CD4-positive, alpha-beta T cell treated with Interleukin-4 for 1 hour (primary cell): ENCODE measurements around the gene DIPK1B.

Source experiments
- DNase-seq, 2 donors: peaks; one replicate each; pipeline ENCODE4 v3.0.0-alpha.2; 2020 to 2022

The DIPK1B gene

DNA sequence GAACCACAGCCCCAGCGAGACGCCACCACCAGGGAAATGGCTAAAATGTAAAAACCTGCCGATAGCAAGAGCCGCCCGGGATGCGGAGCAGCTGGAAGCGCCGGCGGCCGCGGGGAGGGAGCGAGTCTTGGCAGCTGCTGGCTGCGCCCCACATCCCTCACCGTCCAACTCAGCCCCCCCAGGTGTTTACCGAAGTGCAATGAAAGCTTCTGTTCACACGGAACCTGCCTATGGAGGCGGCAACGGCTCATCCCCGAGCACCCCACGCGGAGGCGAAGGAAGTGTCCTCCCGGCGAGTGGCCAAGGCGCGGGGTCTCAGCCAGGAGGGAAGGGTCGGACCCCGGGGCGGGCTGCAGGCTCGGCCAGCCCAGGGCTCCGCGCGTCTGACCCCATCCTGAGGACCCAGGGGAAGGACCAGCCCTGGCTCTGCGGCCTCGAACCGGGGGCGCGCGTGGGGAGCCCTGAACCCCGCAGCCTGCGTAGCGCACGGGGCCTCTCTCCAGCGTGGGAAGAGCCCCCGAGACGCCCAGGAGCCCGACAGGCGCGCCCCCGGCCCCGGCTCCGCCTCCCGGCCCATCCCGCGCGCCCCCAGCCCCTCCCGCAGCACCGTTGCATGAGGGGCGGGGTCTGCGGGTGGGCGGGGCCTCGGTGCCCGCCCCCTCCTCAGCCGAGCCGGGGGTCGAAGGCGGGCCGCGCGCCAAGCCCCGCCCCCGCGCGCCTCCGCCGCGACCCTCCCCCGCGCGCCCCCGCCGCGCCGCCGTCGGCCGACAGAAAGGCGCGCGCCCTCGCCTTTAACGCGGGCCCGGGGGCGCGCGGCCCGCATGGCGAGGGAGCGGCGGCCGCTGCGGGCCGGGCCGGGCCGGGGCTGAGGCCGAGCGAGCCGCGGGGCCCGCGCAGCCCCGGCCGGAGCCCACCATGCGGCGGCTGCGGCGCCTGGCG, at the start of gene DIPK1B:
TSS of gene DIPK1B (plus strand) at position 822 of the 939 bp plus-strand sequence. CDS start at position 916, 94 bp downstream.
- DNase-seq = no peak

DNA sequence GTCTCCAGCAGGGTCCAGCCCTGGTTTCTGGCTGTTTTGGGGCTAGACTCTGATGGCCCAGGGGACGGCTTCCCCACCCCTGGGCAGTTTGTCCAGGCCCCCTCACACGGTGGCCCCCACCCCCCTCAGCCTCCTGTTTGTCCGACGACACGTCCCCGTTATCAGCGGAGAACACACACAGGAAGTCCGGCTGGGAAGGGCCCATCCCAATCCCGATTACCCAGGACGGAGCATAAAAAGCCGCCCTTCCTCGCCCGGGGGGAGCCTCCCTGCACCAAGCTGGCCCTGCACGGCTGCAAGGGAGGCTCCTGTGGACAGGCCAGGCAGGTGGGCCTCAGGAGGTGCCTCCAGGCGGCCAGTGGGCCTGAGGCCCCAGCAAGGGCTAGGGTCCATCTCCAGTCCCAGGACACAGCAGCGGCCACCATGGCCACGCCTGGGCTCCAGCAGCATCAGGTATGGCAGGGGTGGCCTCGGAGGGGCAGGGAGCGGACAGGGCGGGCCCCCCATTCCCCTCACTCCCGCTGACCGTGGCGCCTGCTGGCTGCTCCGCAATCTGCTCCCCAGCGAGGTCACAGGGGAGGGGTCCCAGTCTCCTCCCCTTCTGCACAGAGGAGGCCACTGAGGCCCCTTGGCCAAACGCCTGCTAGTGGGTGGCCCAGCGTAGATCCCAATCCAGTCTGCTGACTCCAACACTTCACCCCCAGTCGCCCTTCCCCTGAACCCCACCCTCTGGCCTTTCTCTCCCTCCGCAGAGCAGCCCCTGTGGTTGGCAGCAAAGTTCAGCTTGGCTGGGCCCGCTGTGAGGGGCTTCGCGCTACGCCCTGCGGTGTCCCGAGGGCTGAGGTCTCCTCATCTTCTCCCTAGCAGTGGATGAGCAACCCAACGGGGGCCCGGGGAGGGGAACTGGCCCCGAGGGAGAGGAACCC, 49.5 kb upstream of the DIPK1B start, which contains the start of gene EGFL7:
TSS of gene EGFL7 (plus strand) at position 261 of the 926 bp plus-strand sequence. CDS start 5,367 bp downstream, outside the sequence.
- DNase-seq = no peak

DNA sequence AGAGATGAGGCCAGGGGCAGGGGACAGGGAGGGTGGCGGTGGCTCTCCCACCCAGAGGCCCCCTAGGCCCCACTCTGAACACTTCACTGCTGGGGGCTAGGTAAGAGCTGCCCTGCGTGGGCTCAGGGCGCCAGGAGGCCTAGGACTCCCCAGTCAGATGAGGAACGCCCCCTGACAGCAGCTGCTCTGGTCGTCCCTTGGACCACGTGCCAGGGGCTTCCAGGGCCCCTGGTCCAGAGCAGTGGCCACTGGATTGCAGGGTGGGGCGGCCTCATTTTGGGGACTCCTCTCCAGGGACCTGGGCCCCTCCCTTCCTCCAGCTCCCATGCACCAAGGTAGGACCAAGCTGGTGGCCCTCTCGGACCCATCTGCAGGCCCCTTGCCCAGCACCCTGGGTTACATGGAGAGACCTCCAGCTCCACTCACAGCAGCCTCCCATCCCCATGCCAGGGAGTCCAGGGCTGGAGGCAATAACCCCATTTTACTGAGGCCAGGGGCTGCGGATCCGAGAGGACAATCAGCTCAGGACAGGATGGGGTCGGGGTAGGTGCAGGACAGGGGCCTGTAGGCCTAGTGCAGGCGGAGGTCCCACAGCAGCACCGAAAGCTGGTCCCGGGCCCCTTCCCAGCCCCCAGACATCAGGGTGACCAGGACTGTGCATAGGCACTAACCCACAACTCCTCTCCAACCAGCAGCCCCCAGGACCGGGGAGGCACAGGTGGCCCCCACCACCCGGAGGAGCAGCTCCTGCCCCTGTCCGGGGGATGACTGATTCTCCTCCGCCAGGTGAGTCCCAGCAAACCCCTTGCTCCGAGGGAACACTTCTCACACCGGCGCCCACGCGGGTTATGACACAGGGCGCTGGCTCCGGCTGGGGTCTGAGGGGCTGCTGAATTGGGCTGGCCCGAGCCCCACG, 48.1 kb upstream of the DIPK1B start:
- no peak for DNase-seq

DNA sequence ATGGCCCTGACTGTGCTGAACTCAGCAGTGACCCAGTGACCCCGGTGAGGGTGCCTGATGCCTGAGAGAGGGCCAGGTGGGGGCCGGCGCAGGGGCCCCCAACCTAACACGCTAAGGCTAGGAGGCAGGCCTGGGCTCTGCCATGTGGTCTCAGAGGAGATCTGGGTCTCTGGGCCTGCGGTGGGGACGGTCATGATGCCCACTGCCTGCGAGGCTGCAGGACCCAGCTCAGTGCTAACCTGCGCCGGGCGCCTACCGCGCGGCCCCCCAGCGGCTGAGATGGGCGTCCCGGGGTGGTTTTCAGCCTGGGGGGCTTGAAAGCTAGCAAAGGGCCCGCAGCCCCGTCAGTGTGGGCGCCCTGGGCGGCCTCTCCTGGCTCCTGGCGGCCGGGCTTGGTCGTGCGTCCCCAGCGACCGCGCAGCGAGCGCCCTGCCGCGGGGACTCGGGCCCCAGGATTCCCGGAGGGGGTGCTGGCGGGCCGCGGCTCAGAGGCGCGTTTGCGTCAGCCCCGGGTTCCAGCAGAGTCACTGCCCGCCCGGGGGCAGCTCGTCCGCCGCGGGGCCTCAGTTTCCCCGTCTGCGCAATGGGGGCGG, 47.2 kb upstream of the DIPK1B start:
- peak in 1 of 2 donors; percentile 11 for DNase-seq

DNA sequence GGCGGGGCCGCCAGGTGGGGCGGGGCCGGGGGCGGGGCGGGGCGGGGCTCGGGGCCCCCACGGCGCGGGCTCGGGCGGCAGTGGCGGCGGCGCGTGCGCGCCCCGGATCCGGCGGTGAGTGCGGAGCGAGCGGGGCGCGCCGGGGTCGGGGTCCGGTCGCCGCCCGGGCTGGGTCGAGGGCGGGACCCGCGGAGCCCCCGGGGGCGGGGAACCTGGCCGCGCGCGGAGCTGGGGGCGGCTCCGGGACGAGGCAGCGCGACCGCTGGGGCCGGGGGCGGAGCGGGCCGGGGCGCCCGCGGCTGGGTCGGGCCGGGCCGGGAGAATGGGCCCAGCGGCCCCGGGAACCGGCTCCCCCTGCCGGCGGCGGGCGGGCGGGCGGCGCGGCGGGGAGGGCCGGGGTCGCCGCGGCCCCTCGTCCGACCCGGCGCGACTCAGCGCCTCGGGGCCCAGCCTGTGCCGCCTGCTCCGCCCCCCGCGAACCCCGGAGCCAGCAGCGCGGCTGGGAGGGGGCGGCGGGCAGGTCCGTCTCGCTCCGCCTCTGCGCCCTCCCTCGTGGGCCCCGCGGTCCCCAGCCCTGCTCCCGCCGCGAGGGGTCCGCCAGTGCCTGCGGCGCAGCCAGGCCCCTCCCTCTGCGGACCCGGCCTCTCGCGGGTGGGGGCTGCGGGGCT, 46.5 kb upstream of the DIPK1B start:
- DNase-seq = peak in 1 of 2 donors; percentile 16

DNA sequence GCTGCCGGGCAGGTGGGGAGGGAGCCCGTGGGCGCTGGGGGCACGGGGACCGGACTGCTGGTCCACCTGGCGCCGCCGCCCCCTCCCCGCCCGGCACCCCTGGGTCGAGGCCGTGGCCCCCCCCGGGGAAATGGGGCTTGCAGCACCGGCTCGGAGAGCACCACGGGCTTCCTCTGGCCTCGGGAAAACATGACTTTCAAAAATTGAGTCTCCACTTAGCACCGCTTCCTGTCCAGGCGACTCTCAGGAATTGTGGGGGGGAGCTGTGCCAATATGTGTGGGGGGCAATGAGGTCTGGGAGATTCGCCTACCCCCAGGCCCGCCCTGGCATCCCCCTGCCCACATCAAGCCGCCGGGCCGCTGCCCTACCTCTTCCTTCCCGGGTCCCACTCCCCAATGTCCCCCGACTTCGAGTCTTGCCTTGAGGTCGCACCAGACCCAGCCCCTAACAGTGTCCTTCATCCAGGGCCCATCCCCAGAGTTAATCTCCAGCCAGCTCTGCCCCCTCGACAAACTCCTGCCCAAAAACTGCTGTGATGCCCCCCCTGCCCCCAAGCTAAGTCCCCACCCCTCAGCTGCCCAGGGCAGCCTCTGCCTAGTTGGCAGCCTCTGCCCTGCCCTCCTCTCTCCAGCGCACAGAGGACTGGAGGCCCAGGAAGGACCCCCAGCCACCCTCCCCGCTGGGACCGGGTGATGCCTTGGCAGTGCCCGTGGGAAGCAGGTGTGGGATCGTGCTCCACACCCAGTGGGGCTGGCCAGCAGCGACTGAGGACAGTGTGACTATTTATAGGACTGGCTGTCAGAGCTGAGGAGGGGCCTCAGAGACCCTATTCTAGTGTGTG, 45.8 kb upstream of the DIPK1B start:
- no peak for DNase-seq

DNA sequence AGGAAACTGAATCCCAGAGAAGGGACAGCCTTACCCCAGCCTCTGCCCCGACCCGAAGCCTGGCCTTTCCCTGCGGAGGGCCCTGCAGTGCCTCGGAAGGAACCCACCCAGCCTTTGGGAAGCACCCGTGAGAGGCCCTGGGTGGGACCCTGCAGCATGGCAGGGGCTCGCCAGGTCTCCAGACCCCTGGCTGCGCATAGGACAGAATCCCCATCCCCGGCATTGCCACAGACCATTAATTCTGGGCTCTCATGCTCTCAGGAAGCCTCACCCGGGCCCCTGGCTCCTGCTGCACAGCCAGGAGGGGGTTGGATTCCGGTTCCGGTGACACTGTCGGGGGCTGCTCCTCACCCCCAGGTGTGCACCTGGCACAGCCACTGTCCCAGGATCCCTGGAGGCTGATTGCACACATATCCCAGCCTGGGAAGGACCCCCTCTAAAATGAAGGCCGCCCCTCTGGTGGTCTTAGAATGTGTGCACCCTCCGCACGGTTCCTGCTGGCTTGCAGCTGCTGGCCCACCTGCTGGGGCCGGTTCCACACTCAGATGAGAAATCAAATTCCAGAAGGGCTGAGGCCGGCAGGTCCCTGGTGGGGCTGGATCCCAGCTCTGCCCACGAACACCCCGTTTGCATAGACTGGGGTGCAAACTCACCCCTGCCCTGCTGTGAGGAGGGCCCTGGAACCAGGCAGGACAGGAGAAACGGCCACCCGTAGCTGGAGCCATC, 45.0 kb upstream of the DIPK1B start:
- DNase-seq = no peak

DNA sequence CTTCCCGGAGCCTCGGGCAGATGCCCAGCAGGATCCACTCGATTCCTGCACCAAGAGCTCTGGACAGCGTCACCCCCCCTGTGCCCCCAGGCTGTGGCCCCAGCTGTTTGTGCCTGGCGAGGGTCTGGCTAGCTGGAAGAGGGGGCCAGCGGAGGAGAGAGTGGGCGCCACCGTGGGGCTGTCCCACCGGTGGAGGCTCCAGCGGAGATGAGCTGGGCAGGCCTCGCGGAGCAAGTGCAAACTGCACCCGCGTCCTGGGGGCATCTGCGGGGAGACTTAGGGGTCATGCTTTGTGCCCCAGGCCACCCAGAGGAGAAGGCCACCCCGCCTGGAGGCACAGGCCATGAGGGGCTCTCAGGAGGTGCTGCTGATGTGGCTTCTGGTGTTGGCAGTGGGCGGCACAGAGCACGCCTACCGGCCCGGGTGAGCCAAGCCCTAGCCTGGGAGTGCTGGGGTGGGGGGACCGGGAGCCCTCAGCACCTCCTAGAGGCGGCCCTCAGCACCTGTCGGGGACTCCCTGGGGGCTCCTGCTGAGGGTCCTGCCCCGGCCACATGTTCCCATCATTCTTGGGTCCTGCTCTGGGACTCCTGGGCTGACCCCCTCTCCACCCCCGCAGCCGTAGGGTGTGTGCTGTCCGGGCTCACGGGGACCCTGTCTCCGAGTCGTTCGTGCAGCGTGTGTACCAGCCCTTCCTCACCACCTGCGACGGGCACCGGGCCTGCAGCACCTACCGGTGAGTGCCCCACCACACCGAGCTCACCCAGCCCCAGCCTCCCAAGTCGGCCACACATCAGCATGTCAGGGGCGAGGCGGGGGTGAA, 44.2 kb upstream of the DIPK1B start:
- no peak for DNase-seq

DNA sequence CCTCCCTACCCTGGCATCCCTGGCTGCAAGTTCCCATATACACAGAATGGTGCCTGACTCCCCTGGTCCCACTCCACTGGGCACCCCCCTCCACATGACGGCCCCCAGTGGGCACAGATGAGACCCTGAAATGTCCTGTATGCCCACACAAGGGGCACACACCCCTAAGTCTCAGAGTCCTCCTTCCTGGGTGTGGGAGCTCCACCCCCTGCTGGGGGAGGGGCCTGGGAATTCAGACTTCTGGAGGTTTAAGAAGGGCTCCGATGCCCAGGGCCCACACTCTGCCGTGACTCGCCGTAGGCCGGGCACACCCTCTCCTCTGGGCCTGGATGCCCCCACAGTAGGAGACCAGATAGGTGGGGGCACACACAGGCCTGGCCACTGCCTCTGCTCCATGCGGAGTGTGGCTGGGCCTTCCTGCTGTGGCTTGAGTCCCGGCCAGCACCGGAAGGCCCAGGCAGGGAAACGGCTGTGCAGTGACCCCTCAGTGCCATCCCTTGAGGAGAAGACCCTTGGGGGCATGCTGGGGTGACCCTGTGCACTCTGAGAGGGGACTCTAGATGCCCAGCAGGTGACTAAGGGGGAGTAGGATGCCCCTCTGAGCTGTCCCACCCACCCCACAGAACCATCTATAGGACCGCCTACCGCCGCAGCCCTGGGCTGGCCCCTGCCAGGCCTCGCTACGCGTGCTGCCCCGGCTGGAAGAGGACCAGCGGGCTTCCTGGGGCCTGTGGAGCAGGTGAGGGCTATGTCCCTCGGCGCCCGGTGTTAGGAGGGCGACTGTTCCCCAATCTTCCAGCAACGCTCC, 43.2 kb upstream of the DIPK1B start:
- DNase-seq = no peak

DNA sequence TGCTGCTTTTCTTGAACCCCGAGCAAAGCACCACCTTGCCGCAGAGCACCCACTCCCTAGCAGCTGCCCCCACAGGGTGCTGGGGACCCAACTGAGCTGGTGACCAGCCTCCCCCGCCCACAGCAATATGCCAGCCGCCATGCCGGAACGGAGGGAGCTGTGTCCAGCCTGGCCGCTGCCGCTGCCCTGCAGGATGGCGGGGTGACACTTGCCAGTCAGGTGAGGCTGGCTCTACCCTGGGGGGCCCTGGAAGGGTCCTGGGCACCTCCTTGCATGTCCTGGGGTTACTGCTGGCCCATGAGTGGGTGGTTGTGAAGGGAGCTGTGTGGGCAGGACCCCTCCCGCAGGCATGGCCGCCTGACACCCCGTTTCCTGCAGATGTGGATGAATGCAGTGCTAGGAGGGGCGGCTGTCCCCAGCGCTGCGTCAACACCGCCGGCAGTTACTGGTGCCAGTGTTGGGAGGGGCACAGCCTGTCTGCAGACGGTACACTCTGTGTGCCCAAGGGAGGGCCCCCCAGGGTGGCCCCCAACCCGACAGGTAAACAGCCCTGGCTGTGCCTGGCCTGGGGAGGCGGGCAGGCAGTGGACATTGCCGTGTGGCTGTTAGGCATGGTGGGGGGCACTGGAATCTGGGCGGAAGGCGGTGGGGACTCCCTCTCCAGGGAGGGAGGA, 42.4 kb upstream of the DIPK1B start:
- DNase-seq = no peak

DNA sequence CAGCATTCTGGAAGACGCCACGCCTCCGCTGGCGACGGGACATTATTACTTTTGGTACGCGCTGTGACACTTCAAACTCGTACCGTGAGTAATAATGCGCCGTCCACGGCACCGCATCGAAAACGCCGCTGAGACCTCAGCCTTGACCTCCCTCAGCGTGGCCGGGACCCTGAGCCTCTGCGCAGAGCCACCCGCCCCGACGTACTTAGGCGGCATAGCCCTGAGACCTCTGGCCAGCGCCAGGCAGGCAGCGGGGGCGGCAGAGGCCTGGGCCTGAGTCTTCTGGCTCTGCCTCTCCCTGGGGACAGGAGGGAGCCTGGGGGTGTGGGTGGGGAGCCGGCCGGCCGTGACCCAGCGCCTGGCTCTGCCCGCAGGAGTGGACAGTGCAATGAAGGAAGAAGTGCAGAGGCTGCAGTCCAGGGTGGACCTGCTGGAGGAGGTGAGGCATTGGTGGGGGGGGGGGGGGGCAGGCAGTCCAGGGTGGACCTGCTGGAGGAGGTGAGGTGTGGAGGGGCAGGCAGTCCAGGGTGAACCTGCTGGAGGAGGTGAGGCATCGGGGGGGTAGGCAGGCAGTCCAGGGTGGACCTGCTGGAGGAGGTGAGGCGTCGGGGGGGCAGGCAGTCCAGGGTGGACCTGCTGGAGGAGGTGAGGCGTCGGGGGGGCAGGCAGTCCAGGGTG, 41.7 kb upstream of the DIPK1B start:
- DNase-seq = no peak

DNA sequence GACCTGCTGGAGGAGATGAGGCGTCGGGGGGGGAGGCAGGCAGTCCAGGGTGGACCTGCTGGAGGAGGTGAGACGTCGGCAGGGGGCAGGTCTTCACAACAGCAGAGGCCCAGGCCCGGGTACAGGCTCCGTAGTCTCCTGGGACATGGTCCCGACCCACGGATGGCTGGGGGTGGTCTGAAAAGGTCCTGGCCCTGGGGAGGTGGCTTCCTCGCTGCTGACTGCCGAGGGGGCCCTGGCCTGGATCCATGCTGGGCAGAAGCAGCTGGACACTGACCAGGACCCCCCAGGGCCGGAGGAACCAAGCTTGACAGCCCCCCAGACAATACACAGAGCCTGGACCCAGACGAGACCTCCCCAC, 41.1 kb upstream of the DIPK1B start:
- DNase-seq = no peak

DNA sequence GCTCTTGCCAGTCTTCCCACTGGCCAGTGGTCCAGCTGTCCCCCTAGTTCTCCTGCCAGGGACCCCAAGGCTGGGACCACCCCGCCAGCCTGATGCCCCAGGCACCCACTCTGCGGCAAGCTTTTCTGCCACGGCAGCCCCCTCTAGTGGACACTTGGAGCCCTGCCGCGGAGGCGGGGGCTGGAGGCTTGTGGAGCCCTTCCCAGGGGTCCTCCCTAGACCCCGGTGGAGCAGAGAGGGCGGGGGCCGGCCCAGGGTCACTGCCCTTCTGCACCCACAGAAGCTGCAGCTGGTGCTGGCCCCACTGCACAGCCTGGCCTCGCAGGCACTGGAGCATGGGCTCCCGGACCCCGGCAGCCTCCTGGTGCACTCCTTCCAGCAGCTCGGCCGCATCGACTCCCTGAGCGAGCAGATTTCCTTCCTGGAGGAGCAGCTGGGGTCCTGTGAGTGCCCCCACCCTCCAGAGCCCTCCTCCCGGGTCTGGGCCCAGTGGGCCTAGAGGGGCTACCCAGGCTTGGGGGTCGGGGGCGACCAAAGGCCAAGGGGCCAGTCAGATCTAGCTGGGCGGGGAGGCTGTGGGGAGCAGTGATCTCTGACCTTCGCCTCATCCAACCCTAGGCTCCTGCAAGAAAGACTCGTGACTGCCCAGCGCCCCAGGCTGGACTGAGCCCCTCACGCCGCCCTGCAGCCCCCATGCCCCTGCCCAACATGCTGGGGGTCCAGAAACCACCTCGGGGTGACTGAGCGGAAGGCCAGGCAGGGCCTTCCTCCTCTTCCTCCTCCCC, 40.5 kb upstream of the DIPK1B start:
- peak; percentile 25 to 26 for DNase-seq

DNA sequence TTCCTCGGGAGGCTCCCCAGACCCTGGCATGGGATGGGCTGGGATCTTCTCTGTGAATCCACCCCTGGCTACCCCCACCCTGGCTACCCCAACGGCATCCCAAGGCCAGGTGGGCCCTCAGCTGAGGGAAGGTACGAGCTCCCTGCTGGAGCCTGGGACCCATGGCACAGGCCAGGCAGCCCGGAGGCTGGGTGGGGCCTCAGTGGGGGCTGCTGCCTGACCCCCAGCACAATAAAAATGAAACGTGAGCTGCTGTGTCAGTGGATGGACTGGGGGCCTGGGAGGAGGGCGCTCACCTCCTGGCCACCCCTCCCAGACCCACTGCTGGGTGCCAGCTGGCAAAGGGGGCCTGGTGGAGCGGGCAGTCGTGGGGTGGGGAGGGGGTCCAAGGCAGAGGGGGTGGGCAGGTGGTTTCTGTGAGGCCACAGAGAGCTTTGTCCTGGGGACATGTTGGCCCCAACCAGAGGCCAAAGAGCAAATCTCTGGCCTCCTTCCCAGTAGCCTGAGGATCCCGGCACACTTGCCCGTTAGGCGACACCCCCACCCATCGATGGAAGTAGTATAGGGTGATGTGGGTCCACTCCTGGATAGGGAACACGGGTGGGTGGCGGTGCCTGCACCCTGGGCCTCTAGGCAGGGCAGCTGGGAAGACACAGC, 39.8 kb upstream of the DIPK1B start:
- DNase-seq = no peak
